ENCODE results near the gene COL23A1. TPM values are rescaled to one million over a fixed set of nuclear protein-coding genes. Genes with fewer than 3 reads are reported as not detected.

COL23A1 gene
- total and polyA plus RNA-seq, 2 experiments from 2014 or later, result 1.1 to 5.1 TPM

DNA sequence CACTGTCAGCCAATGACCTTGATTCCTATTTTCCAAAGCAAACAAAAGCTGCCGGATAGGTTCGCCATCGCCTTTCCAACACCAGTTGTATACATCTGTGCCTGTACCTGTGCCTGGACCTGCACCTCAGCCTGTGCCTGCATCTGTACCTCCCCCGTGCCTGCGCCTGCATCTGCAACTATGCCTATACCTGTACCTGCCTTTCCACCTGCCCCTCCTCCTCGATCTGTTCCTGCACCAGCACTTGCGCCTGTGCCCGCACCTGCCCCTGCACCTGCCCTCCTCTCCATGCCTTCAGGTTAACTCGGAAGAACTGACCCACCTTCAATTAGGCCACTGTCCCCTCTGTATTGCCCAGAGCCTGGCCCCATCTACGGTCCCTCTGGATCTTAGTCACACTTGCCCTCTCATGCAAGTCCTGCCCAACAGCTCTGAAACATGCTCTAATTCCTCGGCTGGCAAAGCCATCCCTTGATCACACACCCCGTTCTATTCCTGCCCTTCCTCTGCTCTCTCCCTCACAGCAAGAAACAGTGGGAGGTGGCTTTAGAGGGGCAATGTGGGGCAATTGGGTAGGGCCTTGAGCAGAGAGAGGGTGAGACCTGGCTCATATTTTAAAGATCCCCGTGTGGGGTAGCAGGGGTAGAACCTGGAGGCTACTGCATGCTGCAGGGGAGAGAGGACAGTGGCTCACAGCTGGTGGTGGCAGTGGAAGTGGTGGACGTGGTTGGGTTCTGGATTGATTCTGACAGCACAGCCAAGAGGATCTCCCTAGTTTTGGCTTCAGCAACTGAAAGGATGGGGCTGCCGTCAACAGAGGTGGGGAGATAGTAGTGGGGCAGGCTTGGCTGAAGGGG is 298.0 kb downstream of the COL23A1 start:
- H3K27me3 ChIP-seq, result no peaks in the 10 kb centered on the region
- H3K27ac ChIP-seq, result no peak overlapping the region
- H2AFZ ChIP-seq, result no peak overlapping the region
- WGBS (ENCODE audit: low lambda C conversion rate, missing lambda C conversion rate), result 94% methylated on average over 15 of the region's 15 CpGs
- H3K4me3 ChIP-seq, result no peak overlapping the region
- DNase-seq (ENCODE audit: low spot score), result no peak
- H3K9me2 ChIP-seq (replicated peaks; ENCODE audit: insufficient read depth), result no peaks in the 10 kb centered on the region
- no peaks in the 10 kb centered on the region for H3K79me2 ChIP-seq
- no peaks in the 10 kb centered on the region for H4K20me1 ChIP-seq (ENCODE audit: insufficient read depth, poor library complexity, severe bottlenecking)
- peaks cover 14% of the 10 kb centered on the region for H3K4me1 ChIP-seq (ENCODE audit: insufficient read depth)
- TF ChIP-seq, protein P1, sequence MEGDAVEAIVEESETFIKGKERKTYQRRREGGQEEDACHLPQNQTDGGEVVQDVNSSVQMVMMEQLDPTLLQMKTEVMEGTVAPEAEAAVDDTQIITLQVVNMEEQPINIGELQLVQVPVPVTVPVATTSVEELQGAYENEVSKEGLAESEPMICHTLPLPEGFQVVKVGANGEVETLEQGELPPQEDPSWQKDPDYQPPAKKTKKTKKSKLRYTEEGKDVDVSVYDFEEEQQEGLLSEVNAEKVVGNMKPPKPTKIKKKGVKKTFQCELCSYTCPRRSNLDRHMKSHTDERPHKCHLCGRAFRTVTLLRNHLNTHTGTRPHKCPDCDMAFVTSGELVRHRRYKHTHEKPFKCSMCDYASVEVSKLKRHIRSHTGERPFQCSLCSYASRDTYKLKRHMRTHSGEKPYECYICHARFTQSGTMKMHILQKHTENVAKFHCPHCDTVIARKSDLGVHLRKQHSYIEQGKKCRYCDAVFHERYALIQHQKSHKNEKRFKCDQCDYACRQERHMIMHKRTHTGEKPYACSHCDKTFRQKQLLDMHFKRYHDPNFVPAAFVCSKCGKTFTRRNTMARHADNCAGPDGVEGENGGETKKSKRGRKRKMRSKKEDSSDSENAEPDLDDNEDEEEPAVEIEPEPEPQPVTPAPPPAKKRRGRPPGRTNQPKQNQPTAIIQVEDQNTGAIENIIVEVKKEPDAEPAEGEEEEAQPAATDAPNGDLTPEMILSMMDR (IDR thresholded peaks at IDR 0.05; ENCODE audit: poor library complexity), result no peak
- TF ChIP-seq EZH2 (IDR thresholded peaks at IDR 0.05; ENCODE audit: borderline replicate concordance) (no peak), EZH2phosphoT487 (IDR thresholded peaks at IDR 0.05; ENCODE audit: low read depth, severe bottlenecking, unreplicated experiment) (no peak)
- no peaks in the 10 kb centered on the region for H3K9me3 ChIP-seq (ENCODE audit: low read depth)
- no peaks in the 10 kb centered on the region for H3K36me3 ChIP-seq (replicated peaks; ENCODE audit: insufficient read depth, low read depth)
- no peak overlapping the region for H3K4me2 ChIP-seq

- Histone ChIP-seq H3K4me1 (ENCODE audit: insufficient read depth) (peaks cover 14% of the 10 kb centered on the region), H3K4me2 (no peak overlapping the region), H3K36me3 (replicated peaks; ENCODE audit: insufficient read depth, low read depth) (no peaks in the 10 kb centered on the region), H3K9me2 (replicated peaks; ENCODE audit: insufficient read depth) (no peaks in the 10 kb centered on the region), H3K9me3 (ENCODE audit: low read depth) (no peaks in the 10 kb centered on the region), H3K79me2 (no peaks in the 10 kb centered on the region), H4K20me1 (ENCODE audit: insufficient read depth, poor library complexity, severe bottlenecking) (no peaks in the 10 kb centered on the region), H3K4me3 (no peak overlapping the region), H3K27ac (no peak overlapping the region), H2AFZ (no peak overlapping the region), H3K27me3 (no peaks in the 10 kb centered on the region)
- WGBS (ENCODE audit: low lambda C conversion rate, missing lambda C conversion rate), result 82% methylated on average over 13 of the region's 13 CpGs
- DNase-seq (ENCODE audit: low spot score), result no peak
- TF ChIP-seq, protein P1 (IDR thresholded peaks at IDR 0.05; ENCODE audit: poor library complexity), result no peak
- TF ChIP-seq EZH2phosphoT487 (IDR thresholded peaks at IDR 0.05; ENCODE audit: low read depth, severe bottlenecking, unreplicated experiment), result no peak
- TF ChIP-seq EZH2 (IDR thresholded peaks at IDR 0.05; ENCODE audit: borderline replicate concordance), result no peak
Observed at GRCh38 chr5:178291161-178291561, 299.0 kb downstream of the COL23A1 start.

DNA sequence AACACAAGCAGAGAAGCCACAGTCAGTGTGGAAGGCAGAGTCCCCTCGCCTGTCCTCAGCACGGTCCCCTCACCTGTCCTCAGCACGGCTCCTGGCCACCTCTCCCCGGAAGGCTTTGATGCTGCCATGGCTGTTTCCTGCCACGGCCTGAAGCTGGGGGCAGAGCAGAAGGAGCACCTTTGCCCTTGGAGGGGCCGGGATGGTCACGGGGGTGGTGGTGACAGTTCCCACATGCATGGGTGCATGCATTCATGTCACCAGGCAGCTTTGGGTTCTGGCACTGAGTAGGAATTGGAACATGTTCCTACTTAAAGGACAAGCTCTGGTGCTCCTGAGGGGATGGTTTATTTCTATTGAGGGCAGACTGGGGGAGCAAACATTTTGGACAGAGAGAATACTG is 299.8 kb downstream of the COL23A1 start:
- H4K20me1 ChIP-seq (ENCODE audit: insufficient read depth, poor library complexity, severe bottlenecking), result no peaks in the 10 kb centered on the region
- H3K4me3 ChIP-seq, result no peak overlapping the region
- H3K36me3 ChIP-seq (replicated peaks; ENCODE audit: insufficient read depth, low read depth), result no peaks in the 10 kb centered on the region
- no peaks in the 10 kb centered on the region for H3K27me3 ChIP-seq
- no peak overlapping the region for H2AFZ ChIP-seq
- peaks cover 14% of the 10 kb centered on the region for H3K4me1 ChIP-seq (ENCODE audit: insufficient read depth)
- H3K4me2 ChIP-seq, result no peak overlapping the region
- H3K79me2 ChIP-seq, result no peaks in the 10 kb centered on the region
- H3K9me2 ChIP-seq (replicated peaks; ENCODE audit: insufficient read depth), result no peaks in the 10 kb centered on the region
- 88% methylated on average over 7 of the region's 7 CpGs for WGBS (ENCODE audit: low lambda C conversion rate, missing lambda C conversion rate)
- DNase-seq (ENCODE audit: low spot score), result no peak
- TF ChIP-seq EZH2 (IDR thresholded peaks at IDR 0.05; ENCODE audit: borderline replicate concordance) (no peak), EZH2phosphoT487 (IDR thresholded peaks at IDR 0.05; ENCODE audit: low read depth, severe bottlenecking, unreplicated experiment) (no peak)
- TF ChIP-seq, protein P1 (IDR thresholded peaks at IDR 0.05; ENCODE audit: poor library complexity), result no peak
- no peak overlapping the region for H3K27ac ChIP-seq
- H3K9me3 ChIP-seq (ENCODE audit: low read depth), result no peaks in the 10 kb centered on the region

Measured in hepatocyte (in vitro differentiated cells).